Stomach (tissue), 4 donors: ENCODE measurements around the gene TMA7.

Experiments
- POLR2A ChIP-seq, 4 donors: fragments of 450-650 bp; IDR thresholded peaks; one replicate each; pipeline ENCODE4 v1.6.1; 2016; ENCODE audit warnings: antibody characterized with exemption in 4 of 4, control low read depth in 2 of 4, mild to moderate bottlenecking in 1 of 4, moderate library complexity in 1 of 4
- TF ChIP-seq, protein P1 (sequence below), 7 experiments: fragments of 450-650 bp in 4 of 7; fragments of 200-600 bp in 3 of 7; sonication (generic) in 3 of 7; IDR thresholded peaks; one replicate each; pipeline ENCODE4 v1.5.1; 2016 to 2019; ENCODE audit warnings: antibody characterized with exemption in 7 of 7, control low read depth in 2 of 7, mild to moderate bottlenecking in 1 of 7

DNA sequence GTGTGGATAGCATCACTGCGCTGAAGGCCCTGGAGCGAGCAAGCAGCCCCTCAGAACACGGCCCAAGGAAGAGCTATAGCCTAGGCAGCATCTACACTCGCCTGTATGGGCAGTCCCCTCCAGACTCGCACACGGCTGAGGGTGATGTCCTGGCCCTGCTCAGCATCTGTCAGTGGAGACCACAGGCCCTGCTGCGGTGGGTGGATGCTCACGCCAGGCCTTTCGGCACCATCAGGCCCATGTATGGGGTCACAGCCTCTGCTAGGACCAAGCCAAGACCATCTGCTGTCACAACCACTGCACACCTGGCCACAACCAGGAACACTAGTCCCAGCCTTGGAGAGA is 27.0 kb downstream of the TMA7 start:
- TF ChIP-seq, protein P1, sequence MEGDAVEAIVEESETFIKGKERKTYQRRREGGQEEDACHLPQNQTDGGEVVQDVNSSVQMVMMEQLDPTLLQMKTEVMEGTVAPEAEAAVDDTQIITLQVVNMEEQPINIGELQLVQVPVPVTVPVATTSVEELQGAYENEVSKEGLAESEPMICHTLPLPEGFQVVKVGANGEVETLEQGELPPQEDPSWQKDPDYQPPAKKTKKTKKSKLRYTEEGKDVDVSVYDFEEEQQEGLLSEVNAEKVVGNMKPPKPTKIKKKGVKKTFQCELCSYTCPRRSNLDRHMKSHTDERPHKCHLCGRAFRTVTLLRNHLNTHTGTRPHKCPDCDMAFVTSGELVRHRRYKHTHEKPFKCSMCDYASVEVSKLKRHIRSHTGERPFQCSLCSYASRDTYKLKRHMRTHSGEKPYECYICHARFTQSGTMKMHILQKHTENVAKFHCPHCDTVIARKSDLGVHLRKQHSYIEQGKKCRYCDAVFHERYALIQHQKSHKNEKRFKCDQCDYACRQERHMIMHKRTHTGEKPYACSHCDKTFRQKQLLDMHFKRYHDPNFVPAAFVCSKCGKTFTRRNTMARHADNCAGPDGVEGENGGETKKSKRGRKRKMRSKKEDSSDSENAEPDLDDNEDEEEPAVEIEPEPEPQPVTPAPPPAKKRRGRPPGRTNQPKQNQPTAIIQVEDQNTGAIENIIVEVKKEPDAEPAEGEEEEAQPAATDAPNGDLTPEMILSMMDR (IDR thresholded peaks at IDR 0.05) = no peak
- TF ChIP-seq POLR2A (IDR thresholded peaks at IDR 0.05) = no peak
